H54 (cell line): ENCODE measurements around the gene ZNF12.
"Not testable (repeated sequence)": the region's sequence is repeated elsewhere in the genome, so short reads cannot be mapped to it uniquely, and the experiment has no call there.

Source experiments
- DNase-seq: peaks from one replicate; pipeline ENCODE4 v3.0.0; 2011; ENCODE audit warnings: low spot score, mixed read lengths; ENCODE audit not compliant: insufficient read length
- FAIRE-seq: peaks from 3 replicates; lab custom pipeline; 2011; peaks lifted over from hg19 to GRCh38; lab: Jason Lieb, UNC
- POLR2A ChIP-seq: IDR thresholded peaks from 2 replicates; pipeline ENCODE4 v1.6.1; 2011; ENCODE audit warnings: low read depth, mild to moderate bottlenecking, low read length

Gene ZNF12

GRCh38 chr7:6706666-6707407, at the start of gene ZNF12:
TSS of gene ZNF12 (minus strand) at chr7:6706947. CDS start at chr7:6705173, 1,774 bp downstream.
- DNase-seq = peak; percentile 99
- peak; percentile 93 for TF ChIP-seq POLR2A
- no peak for FAIRE-seq

DNA sequence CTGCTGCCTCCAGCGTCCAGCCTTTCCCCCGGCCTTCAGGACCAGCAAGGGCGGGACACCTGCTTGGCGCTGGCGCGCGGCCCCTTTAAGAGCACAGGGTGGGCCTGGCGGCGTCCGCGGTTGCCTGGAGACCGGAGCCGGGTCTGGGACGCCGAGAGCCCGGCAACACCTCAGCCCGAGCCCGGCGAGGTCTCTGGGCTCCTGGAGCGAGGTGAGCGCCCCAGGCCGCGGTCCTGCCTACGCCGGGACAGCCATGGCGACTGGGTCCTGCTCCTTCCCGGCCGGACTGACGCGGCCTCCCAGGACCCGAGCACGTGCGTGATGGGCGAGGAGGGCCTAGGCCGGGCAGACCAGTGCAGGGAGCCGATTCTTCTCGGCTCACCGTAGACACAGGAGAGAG, 47.2 kb upstream of the ZNF12 start, which contains the start of gene RSPH10B2:
RSPH10B2 (plus strand) TSS at position 140 of the 400 bp plus-strand sequence. CDS start 3,575 bp downstream, outside the sequence.
- DNase-seq, FAIRE-seq: not testable (repeated sequence)

- DNase-seq, FAIRE-seq: not testable (repeated sequence)
Observed at GRCh38 chr7:6750173-6750572, 43.4 kb upstream of the ZNF12 start.

DNA sequence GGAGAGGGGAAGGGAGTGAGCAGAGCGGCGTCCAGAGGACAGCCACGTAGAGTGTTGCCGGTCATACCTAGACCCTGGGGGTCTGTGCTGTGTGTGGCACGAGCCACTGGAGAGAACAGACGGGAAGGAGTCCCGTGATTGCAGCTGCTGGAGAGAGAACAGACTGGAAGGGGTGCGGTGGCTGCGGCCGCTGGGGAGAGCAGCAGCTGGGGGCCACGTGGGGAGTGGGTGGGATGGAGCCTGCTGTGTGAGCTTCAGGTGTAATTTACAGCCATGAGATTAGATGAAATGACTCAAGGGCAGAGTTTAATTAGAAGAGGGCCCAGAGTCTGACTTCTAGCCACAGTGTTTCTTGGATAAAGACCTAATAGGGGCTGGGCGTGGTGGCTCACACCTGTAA, 42.6 kb upstream of the ZNF12 start:
- FAIRE-seq, DNase-seq: not testable (repeated sequence)

DNA sequence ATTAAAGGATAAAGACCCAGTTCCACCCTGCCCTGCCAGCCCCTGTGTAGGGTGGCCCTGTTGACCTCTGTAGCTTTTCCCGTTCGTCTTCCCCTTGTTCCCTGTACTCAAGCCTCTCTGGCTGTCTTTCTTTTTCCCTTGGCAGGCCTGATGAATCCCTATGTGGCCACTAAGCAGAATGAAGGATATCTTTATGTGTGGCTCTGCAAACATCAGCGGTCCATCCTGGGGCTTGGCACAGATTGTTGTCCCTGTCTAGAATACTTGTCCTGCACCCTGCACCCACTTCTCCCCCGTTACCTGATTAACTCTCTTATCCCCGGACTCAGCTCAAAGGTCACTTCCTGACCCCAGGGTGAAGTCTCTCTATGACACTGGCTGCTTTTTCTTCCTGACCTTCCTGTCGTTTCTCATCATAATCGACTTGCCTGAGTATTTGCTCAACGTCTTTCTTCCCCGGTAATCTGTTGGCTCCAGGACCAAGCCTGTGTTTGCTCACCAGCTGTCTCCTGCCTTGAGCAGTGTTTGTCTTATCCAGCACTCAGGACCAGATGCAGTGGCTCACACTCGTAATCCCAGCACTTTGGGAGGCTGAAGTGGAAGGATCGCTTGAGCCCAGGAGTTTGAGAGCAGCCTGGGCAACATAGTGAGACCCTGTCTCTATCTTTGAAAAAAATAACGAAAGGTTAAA, 37.8 kb upstream of the ZNF12 start:
- not testable (repeated sequence) for DNase-seq, FAIRE-seq

- not testable (repeated sequence) for FAIRE-seq
Observed at GRCh38 chr7:6738415-6738814, 31.7 kb upstream of the ZNF12 start.

GRCh38 chr7:6730343-6730633, 23.5 kb upstream of the ZNF12 start:
- DNase-seq = no peak
- TF ChIP-seq POLR2A = no peak
- no peak for FAIRE-seq

More at GRCh38 chr7:6738415-6738814, 31.7 kb upstream of the ZNF12 start:
- not testable (repeated sequence) for DNase-seq

GRCh38 chr7:6729492-6730342, 23.0 kb upstream of the ZNF12 start:
- DNase-seq = peak; percentile 93
- no peak for FAIRE-seq
- TF ChIP-seq POLR2A = peak; percentile 97

GRCh38 chr7:6728893-6729491, 22.2 kb upstream of the ZNF12 start:
- DNase-seq, FAIRE-seq: not testable (repeated sequence)

- no peak for DNase-seq
- FAIRE-seq = no peak
- TF ChIP-seq POLR2A = no peak
Observed at GRCh38 chr7:6727663-6728062, 20.9 kb upstream of the ZNF12 start.

DNA sequence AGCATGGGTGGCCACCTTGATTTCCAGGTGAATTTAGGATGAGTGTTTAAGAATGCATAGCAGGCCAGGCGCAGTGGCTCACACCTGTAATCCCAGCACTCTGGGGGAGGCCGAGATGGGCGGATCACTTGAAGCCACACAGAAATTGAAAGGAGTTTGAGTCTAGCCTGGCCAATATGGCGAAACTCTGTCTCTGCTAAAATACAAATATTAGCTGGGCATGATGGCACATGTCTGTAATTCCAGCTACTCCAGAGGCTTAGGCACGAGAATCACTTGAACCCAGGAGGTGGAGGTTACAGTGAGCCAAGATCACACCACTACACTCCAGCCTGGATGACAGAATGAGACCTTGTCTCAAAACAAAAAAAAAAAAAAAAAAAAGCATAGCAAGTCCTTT, 19.6 kb upstream of the ZNF12 start:
- FAIRE-seq, DNase-seq: not testable (repeated sequence)

DNA sequence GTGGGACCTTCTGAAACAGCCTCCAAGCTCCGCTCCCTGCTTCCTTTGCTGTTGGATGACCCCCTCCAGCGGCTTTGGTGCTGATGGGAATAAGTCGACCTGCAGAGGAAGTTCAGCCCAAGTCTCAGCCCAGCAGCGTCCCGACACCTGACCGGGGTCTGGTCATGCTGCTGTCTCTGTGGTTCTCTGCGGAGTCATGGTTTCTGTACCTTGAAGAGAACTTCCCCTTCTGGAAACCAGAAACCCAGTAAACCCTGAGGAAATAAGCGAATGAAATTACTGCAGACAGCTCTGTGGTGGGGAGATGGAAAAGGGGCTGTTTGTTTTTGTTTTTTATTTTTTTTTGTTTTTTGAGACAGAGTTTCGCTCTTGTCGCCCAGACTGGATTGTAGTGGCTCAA, 18.3 kb upstream of the ZNF12 start:
- FAIRE-seq (no peak), DNase-seq (no peak)
- no peak for TF ChIP-seq POLR2A

DNA sequence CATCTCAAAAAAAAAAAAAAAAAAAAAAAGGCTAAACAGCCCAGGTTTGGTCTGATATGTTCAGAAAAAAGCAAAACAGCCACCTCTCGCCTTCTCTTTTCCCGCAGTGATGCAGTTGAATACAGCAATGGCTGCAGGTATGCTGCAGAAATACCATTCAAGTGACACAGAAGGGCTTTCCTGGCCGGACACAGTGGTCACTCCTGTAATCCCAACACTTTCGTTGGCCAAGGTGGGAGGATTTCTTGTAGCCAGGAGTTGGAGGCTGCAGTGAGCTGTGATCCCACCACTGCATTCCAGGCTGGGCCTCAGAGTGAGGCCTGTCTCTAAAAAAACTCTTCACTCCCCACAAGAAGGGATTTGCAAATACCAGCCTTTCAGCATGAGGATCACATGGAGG, 17.6 kb upstream of the ZNF12 start:
- not testable (repeated sequence) for DNase-seq, FAIRE-seq

DNA sequence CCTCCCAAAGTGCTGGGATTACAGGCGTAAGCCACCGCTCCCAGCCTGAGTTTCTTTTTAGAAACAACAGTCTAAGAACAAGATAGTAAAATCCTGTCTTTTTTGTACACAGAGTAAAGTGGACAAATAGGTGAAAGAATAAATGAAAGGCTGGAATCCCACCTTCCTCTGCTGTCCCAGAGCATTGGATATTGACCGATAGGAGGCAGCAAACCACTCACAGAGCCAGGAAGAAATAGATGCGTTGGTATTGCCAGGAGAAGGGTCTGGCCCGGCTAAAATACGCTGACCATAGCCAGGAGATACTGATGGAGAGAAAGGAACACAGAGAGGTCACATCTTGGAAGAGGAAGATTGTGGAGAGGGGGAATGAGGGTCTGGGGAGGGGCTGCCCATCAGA, 11.4 kb upstream of the ZNF12 start:
- DNase-seq (no peak), FAIRE-seq (no peak)
- TF ChIP-seq POLR2A = no peak

GRCh38 chr7:6715898-6716297, 9.2 kb upstream of the ZNF12 start:
- DNase-seq, FAIRE-seq: not testable (repeated sequence)
